ENCODE data around the gene KRTAP3-3.

KRTAP3-3 gene

DNA sequence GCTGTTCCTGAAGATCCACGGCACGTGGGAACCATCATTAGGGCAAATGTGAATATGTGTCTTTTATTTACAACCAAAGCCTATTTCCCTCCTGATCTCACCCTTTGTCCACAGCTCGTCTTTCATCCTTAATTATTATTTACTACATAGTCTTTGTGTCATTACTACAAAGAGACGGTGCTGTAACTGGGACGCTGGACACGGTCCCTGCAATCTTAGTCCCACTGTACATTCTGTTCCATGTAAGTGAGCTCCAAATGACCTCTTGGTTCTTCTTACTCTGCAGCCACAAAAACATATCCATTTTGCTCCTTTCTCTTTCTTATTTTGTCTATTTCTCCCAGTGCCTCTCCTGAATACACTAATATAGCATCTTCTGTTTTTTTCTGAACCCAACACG is 43.8 kb downstream of the KRTAP3-3 start:
- no peak for DNase-seq (ENCODE audit: low read depth)
- TF ChIP-seq, protein P1, sequence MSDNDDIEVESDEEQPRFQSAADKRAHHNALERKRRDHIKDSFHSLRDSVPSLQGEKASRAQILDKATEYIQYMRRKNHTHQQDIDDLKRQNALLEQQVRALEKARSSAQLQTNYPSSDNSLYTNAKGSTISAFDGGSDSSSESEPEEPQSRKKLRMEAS (IDR thresholded peaks at IDR 0.05; ENCODE audit: low read depth, low read length) = no peak
- no peak for TF ChIP-seq POLR2A (IDR thresholded peaks at IDR 0.05; ENCODE audit: extremely low read depth, insufficient read length)
- TF ChIP-seq MYC (IDR thresholded peaks at IDR 0.05; ENCODE audit: low read depth, low read length) = no peak
- TF ChIP-seq, protein P2, sequence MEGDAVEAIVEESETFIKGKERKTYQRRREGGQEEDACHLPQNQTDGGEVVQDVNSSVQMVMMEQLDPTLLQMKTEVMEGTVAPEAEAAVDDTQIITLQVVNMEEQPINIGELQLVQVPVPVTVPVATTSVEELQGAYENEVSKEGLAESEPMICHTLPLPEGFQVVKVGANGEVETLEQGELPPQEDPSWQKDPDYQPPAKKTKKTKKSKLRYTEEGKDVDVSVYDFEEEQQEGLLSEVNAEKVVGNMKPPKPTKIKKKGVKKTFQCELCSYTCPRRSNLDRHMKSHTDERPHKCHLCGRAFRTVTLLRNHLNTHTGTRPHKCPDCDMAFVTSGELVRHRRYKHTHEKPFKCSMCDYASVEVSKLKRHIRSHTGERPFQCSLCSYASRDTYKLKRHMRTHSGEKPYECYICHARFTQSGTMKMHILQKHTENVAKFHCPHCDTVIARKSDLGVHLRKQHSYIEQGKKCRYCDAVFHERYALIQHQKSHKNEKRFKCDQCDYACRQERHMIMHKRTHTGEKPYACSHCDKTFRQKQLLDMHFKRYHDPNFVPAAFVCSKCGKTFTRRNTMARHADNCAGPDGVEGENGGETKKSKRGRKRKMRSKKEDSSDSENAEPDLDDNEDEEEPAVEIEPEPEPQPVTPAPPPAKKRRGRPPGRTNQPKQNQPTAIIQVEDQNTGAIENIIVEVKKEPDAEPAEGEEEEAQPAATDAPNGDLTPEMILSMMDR (IDR thresholded peaks at IDR 0.05; ENCODE audit: low read depth, low read length) = no peak
- H3K4me3 ChIP-seq (ENCODE audit: low read depth, low read length) = no peak overlapping the region

DNA sequence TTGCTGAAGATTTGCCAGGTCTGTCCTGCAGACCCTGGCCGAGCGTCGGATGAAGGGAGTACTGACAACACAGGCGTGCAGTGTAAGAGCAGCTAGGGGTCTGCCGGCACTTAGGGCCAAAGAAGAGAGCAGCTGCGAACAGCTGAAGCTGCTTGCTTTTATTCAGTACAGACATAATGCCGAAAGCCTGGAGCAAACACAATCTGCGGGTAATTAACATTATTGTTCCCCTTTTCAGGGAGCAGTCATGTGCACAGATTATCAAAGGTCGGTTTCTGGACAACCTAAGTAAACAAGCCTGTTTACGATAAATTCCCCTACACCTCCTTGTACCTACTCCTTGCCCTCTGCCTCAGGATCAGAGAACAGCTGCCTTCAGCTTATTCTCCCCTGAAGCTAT is 44.5 kb downstream of the KRTAP3-3 start:
- no peak for DNase-seq (ENCODE audit: low read depth)
- no peak overlapping the region for H3K4me3 ChIP-seq (ENCODE audit: low read depth, low read length)
- TF ChIP-seq POLR2A (IDR thresholded peaks at IDR 0.05; ENCODE audit: extremely low read depth, insufficient read length) (no peak), MYC (IDR thresholded peaks at IDR 0.05; ENCODE audit: low read depth, low read length) (no peak)
- TF ChIP-seq, protein P2 (IDR thresholded peaks at IDR 0.05; ENCODE audit: low read depth, low read length) = no peak
- TF ChIP-seq, protein P1 (IDR thresholded peaks at IDR 0.05; ENCODE audit: low read depth, low read length) = no peak

DNA sequence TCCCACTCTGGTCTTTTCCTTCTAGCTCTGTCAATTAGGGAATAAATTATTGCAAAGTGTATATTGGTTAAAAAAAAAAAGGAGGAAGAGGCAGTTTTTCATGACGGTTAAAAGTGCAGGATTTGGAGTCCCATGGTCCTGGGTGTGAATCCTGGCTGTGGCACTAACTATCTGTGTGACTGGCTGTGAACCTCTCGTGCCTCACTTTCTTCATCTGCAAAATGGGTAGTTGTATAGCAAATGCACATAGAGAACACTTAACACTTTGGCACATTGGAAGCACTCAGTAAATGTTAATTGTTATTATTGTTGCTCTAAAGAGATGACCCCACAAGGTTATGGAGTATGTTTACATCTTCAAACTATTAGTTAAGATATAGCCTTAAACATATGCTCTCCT is 46.0 kb downstream of the KRTAP3-3 start:
- DNase-seq (ENCODE audit: low read depth) = no peak
- no peak overlapping the region for H3K4me3 ChIP-seq (ENCODE audit: low read depth, low read length)
- TF ChIP-seq, protein P1 (IDR thresholded peaks at IDR 0.05; ENCODE audit: low read depth, low read length) = no peak
- TF ChIP-seq MYC (IDR thresholded peaks at IDR 0.05; ENCODE audit: low read depth, low read length) (no peak), POLR2A (IDR thresholded peaks at IDR 0.05; ENCODE audit: extremely low read depth, insufficient read length) (no peak)
- TF ChIP-seq, protein P2 (IDR thresholded peaks at IDR 0.05; ENCODE audit: low read depth, low read length) = no peak

DNA sequence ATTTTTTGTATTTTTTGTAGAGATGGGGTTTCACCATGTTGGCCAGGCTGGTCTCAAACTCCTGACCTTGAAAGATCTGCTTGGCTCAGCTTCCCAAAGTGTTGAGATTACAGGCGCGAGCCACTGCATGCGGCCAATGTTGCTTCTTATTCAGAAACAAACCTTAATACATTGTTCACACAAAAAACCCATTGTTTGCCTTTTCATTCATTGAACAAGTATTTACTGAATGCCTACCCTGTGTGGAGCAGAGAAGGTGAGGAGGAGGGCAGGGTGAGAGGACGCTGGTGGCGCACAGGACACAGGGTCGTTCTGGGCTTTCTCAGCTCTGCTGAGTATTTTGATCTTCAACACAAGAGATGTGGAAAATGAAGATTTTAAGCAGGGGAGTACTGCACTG is 48.5 kb downstream of the KRTAP3-3 start:
- DNase-seq (ENCODE audit: low read depth) = no peak
- TF ChIP-seq, protein P2 (IDR thresholded peaks at IDR 0.05; ENCODE audit: low read depth, low read length) = no peak
- TF ChIP-seq, protein P1 (IDR thresholded peaks at IDR 0.05; ENCODE audit: low read depth, low read length) = no peak
- TF ChIP-seq POLR2A (IDR thresholded peaks at IDR 0.05; ENCODE audit: extremely low read depth, insufficient read length) (no peak), MYC (IDR thresholded peaks at IDR 0.05; ENCODE audit: low read depth, low read length) (no peak)
- no peak overlapping the region for H3K4me3 ChIP-seq (ENCODE audit: low read depth, low read length)

DNA sequence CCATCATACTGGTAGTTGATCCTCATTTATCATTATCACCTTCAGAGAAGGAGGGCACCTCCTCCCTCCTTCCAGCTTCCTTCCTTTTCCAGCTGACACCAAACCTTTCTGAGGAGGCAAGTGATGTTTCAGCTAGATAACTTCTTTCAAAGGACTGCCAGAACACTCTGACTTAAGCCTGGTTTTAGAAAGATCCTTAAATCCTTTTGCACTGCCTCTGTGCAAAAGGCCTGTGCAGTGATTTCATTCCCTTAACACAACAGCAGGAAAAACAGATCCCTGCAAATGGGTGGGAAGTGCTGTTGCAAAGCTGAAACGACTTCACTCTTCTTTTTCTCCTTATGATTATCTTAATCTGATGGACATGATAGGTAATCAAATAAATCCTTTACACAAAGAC is 49.4 kb downstream of the KRTAP3-3 start:
- H3K4me3 ChIP-seq (ENCODE audit: low read depth, low read length) = no peak overlapping the region
- no peak for DNase-seq (ENCODE audit: low read depth)
- TF ChIP-seq, protein P1 (IDR thresholded peaks at IDR 0.05; ENCODE audit: low read depth, low read length) = no peak
- no peak for TF ChIP-seq MYC (IDR thresholded peaks at IDR 0.05; ENCODE audit: low read depth, low read length)
- TF ChIP-seq, protein P2 (IDR thresholded peaks at IDR 0.05; ENCODE audit: low read depth, low read length) = no peak
- TF ChIP-seq POLR2A (IDR thresholded peaks at IDR 0.05; ENCODE audit: extremely low read depth, insufficient read length) = no peak

Measured in NB4 (cell line).